ENCODE measurements around the gene RNASET2. TPM values are rescaled to one million over a fixed set of nuclear protein-coding genes. Genes with fewer than 3 reads are reported as not detected.
"Not testable (repeated sequence)": the region's sequence is repeated elsewhere in the genome, so short reads cannot be mapped to it uniquely, and the experiment has no call there.

Gene RNASET2
- total RNA-seq, 1 donor from 2014 or later = 143 TPM

DNA sequence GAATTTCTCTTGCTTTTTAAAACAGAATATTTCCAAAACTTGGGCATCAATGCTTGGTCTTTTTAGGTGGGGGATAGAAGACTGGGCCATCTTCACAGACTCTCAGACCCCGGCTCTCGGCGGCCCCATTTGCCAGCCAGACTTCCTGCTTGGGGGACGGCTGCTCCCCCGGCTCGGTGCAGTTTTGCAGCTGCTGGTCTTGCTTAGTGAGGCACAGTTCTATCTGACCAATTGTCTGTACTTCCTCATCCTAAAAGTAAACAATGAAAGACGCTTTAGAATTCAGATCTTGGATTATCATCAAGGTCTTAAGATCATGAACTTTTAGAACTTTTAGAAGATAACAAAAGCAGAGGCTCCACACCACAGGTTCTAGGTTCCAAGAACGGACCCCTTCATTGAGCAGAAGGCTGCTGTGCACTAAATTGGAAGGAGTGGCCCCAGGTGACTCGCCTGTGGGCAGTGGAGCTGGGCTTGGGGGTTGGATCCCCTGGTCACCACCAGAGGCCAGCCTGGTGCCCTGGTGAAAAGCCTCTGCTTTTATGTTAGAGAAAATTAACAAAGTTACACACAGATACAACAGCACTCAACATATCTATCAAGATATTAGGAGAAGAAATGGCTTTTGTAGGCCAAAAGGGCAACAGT lies 26.7 kb downstream of the RNASET2 start:
- intact Hi-C loops (cut with micrococcal nuclease) = no loop called here

DNA sequence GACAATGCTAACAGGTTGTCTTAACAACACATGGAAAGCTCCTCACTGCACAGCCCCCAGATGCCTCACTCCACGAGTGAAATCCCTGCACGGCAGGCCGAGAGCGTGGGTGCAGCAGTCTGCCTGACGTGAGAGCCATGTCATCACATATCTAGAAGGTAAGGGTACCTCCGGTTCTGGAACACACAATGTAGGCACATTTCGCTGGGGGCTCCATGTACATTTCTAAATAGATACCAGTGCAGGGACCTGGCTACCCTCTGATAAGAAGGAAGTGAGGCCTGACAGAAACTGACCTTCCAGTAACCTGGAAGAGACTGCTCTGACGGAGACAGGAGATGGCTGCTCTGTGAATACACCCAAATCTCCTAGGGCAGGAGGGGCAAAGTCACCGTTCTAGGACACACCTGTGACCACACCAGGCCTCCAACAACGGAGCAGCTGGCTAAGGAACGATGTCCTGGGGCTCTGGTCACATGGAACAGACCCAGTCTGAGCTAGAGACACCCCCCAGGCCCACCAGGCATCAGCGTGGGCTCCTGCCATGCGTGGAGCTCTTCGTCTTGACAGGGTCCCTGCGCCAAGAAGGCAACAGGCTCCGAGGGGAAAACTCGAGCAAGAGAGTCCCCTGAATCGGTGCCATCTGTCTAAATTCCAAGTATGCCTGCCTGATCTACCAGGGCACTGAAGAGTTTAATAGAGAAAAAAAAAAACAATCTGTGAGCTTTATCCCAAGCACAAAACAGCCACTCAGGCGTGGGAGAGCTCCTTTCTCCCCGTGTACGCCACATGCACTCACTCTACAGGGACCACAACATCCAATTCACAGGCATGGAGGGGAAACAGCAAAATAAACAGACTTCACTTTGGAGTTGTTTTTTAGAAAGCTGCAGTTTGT lies 27.5 kb downstream of the RNASET2 start:
- intact Hi-C loops (cut with micrococcal nuclease) = no loop called here

DNA sequence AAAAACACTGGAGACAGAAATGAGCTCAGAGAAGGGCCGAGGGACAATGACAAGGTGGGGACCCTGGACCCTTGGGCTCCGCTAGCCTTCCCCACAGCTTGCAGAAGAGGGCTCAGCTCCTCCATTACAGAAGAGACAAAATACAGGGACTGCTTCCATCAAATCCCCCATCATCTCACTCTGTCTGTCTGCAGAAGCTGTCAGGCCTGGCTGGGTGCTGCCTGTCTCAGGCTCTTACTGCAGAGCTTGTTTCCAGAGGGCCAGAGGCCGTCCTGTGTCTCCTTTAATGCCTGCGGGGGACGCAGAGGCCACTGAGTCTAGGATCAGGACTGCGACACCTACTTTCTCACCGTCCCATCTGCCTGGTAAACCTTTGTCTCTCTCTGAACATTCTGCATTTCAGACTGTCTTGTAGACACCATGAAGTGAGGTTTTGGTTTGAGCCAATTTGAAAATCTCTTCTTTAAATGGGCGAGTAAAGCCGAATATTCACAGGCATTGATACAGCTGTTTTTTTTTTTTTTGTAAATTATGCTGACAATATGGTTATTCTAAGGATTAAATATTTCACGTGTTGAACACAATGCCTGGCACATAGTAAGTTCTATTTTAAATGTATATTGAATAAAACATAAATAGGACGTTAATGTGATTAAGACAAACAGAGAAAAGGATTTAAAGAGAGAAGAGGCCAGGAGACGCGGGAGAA lies 28.3 kb downstream of the RNASET2 start:
- intact Hi-C loops (cut with micrococcal nuclease) = no loop called here

DNA sequence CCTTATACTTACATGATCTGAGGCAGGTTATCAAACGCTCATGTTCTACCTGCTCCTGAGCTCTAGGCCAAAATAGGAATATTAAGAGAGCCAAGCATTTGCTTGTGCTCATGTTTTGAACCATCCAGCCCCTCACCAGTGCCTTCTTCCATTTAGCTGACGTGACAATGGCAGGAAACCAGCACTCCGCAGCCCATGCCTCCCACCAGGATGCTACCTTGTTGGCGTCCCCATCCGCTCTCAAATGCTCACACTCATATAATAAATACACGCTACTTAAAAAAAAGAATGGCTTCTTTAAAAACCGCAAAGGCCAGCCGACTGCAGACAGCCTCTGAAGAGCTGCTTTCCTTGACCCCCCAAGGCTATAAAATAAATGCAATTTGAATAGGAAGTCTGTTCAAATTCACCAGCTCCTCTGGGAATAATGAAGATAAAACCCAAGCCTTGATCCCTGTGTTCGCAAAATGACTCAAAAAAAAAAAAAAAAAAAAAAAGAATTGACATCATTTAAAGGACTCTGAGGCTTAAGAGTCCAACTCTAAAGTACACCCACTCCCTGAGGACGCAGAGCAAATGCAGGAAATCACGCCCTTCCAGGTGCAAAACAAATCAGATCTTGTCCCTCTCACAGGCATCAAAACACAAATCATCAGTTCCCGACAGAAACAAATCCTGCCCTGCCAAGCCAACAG lies 29.0 kb downstream of the RNASET2 start:
- intact Hi-C loops (cut with micrococcal nuclease) = no loop called here

DNA sequence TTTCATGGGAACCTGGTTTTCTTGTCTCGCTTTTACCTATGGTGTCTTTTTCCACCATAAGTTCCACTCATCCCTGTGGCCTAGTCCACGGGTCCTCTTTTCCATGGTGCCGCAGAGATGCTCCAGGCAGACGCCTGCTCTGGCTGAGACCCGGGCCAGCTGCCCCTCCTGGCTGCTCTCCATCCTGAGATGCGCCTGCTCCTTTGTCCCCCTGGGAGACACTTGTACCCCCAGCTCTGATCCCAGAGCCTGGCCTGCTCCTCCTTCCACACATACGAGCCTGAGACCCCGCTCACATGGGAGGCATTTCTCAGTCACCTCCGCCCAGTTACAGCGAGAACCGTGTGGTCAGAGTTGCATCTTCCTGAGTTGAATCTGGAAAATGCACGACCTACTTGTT lies 29.6 kb downstream of the RNASET2 start:
- intact Hi-C loops (cut with micrococcal nuclease) = no loop called here

DNA sequence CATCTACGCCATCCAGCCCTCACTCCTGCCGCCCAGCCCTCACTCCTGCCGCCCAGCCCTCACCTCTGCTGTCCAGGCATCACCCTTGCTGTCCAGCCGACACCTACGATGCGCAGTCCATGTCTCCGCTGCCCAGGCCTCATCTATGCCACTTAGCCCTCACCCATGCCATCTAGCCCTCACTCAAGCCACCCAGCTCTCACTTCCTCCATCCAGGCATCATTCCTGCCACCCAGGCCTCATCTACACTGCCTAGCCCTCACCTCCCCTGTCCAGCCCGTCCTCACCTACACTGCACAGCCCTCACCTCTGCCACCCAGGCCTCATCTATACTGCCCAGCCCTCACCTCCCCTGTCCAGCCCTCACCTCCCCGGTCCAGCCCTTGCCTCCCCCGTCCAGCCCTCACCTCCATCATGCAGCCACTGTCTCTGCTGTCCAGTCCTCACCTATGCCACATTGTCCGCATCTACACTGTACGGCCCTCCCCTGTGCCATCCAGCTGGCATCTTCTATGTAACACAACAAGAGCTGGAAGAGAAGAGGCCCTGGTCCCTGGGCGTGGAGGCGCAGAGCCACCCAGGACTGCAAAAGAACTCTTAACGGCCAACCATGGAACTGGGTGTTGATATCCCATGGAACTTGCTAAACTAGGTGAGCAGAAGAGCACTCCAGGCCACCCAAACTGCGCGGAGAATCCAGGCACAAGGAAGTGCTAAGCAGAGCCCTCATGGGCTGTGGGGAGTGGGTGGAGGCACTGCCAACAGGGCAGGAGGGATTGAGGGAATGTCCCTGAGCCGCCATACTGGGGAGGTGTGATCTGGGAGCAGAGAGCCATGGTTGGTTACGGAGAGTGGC lies 31.0 kb downstream of the RNASET2 start:
- intact Hi-C loops (cut with micrococcal nuclease) = no loop called here

DNA sequence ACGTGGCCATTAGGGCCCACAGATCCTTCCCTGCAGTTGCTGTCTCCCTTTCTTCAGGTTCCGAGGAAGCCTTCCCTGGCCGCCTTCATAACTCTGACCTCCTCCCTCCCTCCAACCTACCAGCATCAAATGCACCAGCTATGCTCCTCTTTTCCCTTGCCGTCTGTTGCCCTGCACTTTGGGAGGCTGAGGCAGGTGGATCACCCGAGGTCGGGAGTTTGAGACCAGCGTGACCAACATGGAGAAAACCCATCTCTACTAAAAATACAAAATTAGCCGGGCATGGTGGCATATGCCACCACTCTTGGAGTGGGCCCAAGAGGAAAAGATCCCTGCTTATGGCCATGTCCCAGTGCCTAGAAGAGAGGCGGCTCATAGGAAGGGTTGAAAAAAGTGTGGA lies 31.8 kb downstream of the RNASET2 start:
- intact Hi-C loops (cut with micrococcal nuclease) = no loop called here

DNA sequence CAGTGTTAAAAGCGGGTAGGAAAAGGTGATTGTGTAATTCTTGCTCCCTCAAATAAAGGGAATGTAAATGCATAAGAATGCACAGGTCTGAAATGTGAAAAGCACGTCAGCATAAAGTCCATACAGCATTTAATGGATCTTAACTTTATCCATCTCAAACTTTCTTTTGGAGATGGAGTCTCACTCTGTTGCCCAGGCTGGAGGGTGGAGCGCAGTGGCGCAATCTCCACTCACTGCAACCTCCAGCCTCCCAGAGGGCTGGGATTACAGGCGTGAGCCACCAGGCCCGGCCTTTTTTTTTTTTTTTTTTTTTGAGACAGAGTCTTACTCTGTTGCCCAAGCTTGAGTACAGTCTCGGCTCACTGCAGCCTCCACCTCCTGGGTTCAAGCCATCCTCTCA lies 33.4 kb downstream of the RNASET2 start:
- intact Hi-C loops (cut with micrococcal nuclease) = no loop called here

DNA sequence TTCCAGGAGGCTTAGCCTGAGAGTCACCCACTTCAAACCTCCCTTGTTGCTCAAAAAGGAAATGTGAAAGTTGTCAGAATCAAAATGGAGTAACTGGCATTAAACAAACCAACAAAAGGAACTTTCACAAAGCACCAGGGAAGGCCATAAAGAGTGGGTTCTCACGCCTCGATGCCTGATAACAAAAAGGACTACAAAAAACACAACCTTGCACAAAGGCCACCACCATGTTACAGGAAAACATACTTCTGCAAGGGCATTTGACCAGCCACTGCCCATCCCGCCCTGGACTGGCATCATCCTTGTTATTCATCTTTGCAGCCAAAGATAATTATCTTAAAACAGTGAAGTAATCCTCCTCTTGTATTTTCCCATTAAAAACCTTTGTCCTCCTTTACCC lies 34.8 kb downstream of the RNASET2 start:
- intact Hi-C loops (cut with micrococcal nuclease) = no loop called here

DNA sequence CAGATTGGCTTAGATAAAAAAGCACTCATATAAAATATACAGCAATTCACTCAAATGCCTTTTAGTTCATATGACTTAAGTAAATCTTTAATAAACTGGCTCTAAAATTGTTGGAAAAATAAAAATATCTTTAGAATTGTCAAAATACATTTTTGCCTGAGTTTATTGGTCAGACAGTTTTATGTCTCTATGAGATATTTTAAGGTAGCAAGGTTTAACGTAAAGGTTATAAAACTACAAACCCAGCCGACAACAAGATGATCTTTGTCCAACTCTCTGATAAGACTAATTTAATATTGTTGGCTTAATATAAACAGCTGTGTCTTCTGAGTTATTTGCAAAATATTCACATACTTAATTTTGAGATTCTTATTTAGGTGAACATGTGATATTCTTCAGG lies 39.5 kb downstream of the RNASET2 start:
- intact Hi-C loops (cut with micrococcal nuclease) = loop anchor here (2.0 kb wide), 1 partner anchor 34 kb away; no protein-coding TSS in a partner anchor

DNA sequence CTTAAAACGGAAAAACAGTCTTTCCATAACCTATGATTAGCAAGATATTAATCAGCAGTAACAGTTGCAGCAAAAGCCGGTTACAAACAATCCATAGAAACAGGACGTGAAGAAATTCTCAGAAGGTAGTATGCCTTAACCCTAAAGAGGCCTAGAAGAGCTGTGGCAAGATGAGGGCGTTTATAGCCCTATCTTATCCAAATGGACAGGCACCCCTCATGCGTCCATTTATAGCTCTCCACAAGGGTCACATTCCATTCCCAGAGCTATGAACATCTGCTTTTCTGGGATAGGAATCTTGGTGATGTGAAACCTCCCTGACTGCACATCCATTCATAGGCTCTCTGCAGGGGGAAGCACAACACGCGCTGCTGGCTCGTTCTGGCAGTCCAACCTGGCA lies 40.9 kb downstream of the RNASET2 start:
- intact Hi-C loops (cut with micrococcal nuclease) = not testable (repeated sequence)

DNA sequence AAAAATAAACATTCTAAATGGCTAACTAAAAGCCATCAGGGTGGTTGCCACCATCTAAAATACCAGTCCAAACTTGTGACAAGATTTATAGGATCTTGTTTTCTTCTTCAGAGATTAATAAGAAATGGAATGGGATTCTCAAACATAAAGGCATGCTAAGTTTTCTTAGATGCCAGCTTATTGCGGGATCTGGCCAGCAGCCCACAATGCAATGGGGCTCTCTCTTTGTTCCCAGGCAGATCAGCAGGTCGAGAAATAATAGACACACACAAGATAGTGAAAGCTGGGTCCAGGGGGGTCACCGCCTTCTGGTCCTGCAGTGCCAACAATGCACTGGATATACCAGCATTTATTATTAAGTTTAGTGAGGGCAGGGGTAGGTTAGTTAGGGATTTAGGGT lies 41.4 kb downstream of the RNASET2 start:
- intact Hi-C loops (cut with micrococcal nuclease) = not testable (repeated sequence)

DNA sequence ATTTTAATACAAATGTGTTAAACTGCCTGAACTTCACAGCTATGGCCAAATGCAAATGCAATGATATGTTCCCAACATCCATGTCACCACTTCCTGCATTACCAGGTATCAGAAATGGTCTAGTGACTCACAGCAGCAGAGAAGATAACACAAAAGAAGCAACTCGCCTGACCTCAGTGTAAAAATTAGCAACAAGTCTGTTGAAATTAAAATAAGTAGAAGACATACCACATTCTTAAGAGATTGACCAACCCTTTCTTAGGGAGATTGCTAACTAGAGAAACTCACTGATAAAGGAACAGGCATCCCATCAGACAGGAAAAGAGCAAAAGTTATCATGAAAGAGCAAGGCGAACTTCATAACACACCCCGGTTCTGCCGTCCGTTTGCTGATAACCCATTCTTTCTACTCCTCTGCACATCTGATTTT lies 45.1 kb downstream of the RNASET2 start:
- intact Hi-C loops (cut with micrococcal nuclease) = no loop called here

DNA sequence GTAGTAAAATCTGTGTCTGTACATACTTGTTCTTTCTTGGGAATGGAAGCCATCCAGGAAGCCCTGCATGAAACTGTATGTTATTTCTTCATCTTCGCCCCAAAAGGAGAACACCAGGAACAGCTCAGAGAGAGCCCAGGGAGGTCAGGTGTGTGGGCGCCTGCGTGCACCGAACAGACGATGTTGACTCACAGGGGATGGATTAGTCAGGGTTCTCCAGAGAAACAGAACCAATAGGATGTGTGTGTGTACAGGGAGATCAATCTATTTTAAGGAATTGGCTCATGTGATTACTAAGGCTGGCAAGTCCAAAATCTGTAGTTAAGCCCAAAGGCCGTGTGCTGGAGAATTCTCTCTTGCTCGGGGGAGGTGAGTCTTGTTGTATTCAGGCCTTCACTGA lies 45.7 kb downstream of the RNASET2 start:
- intact Hi-C loops (cut with micrococcal nuclease) = no loop called here

DNA sequence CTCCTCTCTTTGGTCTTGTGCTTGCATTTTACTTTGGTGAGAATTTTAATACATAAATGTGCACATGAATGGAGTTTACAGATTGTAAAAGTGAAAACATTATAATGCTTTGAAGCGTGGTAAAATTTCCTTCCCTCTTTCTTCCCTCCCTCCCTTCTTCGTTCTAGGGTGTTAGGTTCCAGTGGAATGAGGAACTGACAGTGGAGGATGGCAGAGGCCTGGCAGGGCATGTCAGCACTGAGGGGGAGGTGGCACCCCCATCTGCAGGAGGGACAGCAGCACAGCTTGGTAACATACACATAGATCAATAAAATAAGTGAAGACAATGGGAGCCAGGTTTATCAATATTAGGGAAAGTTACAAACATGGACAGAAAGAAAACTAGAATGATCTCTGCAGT lies 47.5 kb downstream of the RNASET2 start:
- intact Hi-C loops (cut with micrococcal nuclease) = no loop called here

DNA sequence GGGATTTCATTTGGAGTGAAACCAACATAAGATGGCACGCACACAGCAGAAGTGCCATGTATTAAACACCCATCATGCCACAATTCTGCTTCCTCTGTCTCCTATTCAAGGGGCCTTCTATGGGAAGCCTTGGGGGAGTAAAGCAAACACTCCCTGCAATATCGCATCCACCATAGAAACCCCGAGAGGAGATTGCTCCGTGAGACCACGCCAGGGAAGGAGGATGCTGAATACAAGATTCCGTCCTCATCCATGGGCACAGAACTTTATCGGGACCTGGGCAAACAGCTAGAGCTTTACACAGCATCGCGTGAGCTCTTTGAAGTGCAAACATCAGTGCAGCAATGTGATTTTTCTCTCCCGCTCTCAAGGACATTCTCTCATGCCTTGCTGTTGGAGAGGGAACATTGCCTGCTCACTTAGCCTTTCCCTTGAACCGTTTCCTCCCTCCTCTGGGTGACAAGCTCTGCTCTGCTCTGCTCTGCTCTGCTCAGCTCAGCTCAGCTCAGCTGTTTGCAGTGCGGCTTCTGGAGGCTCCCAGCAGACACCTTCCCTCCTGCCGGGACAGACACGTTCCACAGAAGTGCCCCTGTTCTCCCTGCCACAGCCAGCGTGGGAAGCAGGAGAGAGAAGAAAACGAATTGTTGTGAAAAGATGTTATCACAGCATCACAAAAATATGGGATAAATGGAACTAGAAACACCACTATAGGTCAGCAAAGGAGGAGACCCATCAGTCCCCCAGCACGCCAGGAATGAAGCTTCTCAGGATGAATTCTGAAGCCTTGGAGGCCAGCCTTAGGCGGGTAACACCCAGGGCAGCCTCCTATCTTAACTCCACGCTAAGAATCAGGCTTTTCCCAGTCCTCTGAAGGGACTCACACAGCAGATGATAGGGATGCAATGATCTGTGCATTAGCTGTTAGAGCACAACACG lies 48.2 kb downstream of the RNASET2 start:
- intact Hi-C loops (cut with micrococcal nuclease) = loop anchor here (1.0 to 2.0 kb wide), 2 partner anchors 43 to 81 kb away; no protein-coding TSS in a partner anchor

DNA sequence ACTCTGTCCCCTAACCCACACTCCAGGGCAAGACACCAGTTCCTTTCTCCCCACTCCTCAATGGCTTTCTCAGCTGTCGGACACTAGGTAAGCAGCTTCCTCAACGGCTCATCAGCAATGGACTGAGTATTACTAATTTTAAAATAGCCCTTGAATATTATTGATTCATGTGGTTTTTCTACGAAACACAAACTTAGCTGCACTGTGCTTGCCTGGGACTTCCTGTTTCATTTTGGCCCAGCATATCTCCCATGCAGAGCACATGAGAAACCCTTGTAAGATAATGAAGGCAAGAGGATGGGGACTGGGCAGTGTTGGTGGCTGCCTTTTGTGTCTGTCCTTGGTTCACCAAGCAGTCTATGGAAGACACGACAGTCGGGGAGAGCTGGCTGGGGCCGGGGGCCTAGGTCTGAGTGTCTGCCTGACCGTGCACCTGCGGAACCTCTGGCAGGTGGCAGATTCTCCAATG lies 48.9 kb downstream of the RNASET2 start:
- intact Hi-C loops (cut with micrococcal nuclease) = loop anchor here (1.0 to 2.0 kb wide), 2 partner anchors 44 to 81 kb away; no protein-coding TSS in a partner anchor

DNA sequence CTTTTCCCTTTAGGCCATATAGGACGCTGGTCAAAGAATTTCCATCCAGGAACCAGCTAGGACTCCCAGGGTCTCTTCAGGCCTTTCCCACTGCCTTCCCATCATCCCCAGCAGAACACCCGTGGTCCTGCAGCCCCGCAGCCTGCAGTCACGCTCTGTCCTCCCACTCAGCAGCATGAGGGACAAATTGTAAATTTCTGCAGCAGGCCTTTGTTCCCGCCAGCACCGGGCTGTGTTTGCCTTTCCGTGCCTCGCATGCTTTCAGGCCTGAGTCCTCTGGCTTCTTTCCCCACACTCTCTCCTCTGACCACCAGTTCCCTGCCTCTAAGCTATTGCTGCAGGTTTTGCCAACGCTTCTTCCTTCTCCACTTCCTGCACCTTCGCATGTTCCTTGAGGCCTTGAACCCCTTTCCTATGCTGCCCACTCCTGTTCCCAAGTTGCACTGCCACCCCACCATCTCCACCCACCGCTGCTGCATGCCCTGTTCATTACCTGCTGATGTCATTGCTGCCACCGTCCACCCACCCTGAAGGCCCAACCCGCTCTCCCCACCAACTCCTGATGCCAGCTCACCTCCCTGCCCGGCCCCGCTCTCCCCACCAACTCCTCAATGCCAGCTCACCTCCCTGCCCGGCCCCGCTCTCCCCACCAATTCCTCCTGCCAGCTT lies 49.8 kb downstream of the RNASET2 start:
- intact Hi-C loops (cut with micrococcal nuclease) = loop anchor here (1.0 to 2.0 kb wide), 2 partner anchors 45 to 82 kb away; no protein-coding TSS in a partner anchor
